GM23338 (cell line): ENCODE measurements around the gene TRPM2.

Experiments
- CTCF ChIP-seq, 2 experiments: fragments of 200-600 bp in 1 of 2; sonication (generic) in 1 of 2; conservative IDR thresholded peaks; 2 replicates each; pipeline versions ENCODE4 v1.5.1 to v1.6.1; 2016 to 2017; ENCODE audit warnings: antibody characterized with exemption in 2 of 2, low read depth in 2 of 2, mild to moderate bottlenecking in 2 of 2, moderate library complexity in 1 of 2
- EZH2phosphoT487 ChIP-seq: fragments of 200-600 bp; sonication (generic); IDR thresholded peaks from one replicate; pipeline ENCODE4 v1.8.1; 2018; ENCODE audit warnings: antibody characterized with exemption; ENCODE audit not compliant: unreplicated experiment

DNA sequence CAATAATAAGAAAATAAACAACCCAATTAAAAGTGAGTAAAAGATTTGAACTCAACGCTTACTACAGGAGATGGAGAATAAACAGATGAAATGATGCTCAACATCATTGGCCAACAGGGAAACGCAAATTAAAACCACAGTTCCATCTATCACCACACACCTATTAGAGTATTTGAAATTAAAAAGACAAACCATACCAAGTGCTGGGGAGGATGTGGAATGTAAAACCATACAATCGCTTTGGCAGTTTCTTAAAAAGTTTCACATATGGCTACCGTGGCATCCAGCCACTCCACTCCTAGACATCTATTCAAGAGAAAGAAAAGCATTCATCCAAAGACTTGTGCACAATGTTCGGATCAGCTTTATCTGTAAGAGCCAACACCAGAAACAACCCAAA, 100.6 kb downstream of the TRPM2 start:
- TF ChIP-seq EZH2phosphoT487 (no peak), CTCF (conservative IDR thresholded peaks at IDR 0.05; ENCODE audit: low read depth in 2 of 2) (no peak)
